ENCODE measurements around the gene PITRM1. TPM values are rescaled to one million over a fixed set of nuclear protein-coding genes. Genes with fewer than 3 reads are reported as not detected.

PITRM1 gene
- total RNA-seq, 1 donor from 2014 or later: 65.8 TPM

DNA sequence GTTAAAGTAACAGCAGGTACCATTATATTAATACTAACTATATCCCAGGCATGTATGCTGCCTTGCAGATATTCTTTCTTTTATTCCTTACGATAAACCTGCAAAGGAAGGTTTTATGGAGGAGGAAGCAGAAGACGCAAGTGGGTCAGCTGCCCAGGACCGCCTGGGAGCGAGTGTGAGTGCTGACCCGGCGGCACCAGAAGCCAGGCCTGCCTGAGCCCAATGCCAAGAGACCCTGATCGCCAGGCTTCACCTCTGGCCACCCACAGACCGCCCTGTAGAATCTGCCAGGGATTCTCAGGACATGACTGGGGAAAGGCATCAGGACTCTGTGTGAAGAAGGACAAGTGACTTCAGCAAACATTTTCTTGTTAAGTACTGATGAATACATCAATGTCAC is 26.3 kb downstream of the PITRM1 start:
- no peaks in the 10 kb centered on the region for H3K4me1 Mint-ChIP-seq (ENCODE audit: low read depth, unreplicated experiment)
- TF ChIP-seq, protein P1, sequence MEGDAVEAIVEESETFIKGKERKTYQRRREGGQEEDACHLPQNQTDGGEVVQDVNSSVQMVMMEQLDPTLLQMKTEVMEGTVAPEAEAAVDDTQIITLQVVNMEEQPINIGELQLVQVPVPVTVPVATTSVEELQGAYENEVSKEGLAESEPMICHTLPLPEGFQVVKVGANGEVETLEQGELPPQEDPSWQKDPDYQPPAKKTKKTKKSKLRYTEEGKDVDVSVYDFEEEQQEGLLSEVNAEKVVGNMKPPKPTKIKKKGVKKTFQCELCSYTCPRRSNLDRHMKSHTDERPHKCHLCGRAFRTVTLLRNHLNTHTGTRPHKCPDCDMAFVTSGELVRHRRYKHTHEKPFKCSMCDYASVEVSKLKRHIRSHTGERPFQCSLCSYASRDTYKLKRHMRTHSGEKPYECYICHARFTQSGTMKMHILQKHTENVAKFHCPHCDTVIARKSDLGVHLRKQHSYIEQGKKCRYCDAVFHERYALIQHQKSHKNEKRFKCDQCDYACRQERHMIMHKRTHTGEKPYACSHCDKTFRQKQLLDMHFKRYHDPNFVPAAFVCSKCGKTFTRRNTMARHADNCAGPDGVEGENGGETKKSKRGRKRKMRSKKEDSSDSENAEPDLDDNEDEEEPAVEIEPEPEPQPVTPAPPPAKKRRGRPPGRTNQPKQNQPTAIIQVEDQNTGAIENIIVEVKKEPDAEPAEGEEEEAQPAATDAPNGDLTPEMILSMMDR (IDR thresholded peaks at IDR 0.05; ENCODE audit: partially characterized antibody, unreplicated experiment): no peak
- H3K4me3 Mint-ChIP-seq (ENCODE audit: unreplicated experiment): no peak overlapping the region
- H3K9me3 Mint-ChIP-seq (ENCODE audit: unreplicated experiment): peaks cover 3% of the 10 kb centered on the region
- no peaks in the 10 kb centered on the region for H3K27me3 Mint-ChIP-seq (ENCODE audit: unreplicated experiment)
- no peak overlapping the region for H3K27ac Mint-ChIP-seq (ENCODE audit: unreplicated experiment)
- no peaks in the 10 kb centered on the region for H3K36me3 Mint-ChIP-seq (ENCODE audit: unreplicated experiment)
- no peak for DNase-seq

DNA sequence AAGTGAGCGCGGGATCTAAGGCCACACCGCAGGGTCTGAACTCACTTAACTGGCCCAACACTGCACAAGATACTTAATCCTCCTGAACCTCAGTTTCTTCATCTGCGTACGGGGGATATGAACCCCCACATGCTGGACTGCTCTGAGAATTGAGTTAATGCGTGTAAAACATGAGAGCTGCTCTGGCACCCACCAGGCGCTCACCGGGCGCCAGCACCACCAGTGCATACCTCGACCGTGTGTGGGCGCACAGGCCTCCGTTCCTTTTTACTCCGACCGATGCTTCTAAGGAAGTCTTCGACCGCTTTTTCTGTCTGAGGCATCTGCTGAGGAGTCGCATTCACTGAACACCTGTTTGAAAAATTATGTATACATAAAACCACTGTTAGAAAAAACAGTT is 27.2 kb downstream of the PITRM1 start:
- Mint-ChIP-seq H3K27me3 (ENCODE audit: unreplicated experiment) (no peaks in the 10 kb centered on the region), H3K27ac (ENCODE audit: unreplicated experiment) (no peak overlapping the region), H3K4me3 (ENCODE audit: unreplicated experiment) (no peak overlapping the region), H3K9me3 (ENCODE audit: unreplicated experiment) (peaks cover 3% of the 10 kb centered on the region), H3K4me1 (ENCODE audit: low read depth, unreplicated experiment) (no peaks in the 10 kb centered on the region), H3K36me3 (ENCODE audit: unreplicated experiment) (no peaks in the 10 kb centered on the region)
- no peak for DNase-seq
- TF ChIP-seq, protein P1 (IDR thresholded peaks at IDR 0.05; ENCODE audit: partially characterized antibody, unreplicated experiment): no peak

DNA sequence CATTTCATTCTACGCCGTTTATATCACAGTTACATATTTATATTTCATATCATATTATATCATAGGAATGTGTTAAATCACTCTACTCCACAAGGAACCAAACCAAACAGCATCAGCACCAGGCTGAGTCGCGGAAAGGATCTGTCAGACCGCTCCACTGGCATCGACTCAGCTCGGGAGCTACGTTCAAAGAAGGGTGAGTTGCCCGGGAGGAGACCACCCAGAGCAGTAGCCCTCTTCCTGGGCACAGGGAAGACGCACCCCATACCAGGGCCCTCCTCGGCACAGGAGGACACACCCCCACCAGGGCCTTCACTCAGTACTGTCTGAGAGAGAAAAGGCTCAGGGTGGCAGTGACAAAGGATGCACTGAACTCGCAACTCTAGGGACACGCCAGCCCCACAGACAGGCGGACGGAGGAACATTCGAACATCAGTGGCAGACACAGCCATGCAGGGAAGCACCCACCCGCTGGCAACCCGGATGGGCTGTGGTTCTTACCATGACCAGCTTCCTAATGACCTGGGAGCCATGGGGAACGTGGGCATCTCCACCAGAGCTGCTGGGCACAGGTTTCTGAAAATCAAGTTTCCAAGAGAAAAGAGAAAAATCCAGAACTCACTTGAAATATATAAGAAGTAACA is 28.7 kb downstream of the PITRM1 start:
- Mint-ChIP-seq H3K36me3 (ENCODE audit: unreplicated experiment) (no peaks in the 10 kb centered on the region), H3K27ac (ENCODE audit: unreplicated experiment) (no peak overlapping the region), H3K4me3 (ENCODE audit: unreplicated experiment) (no peak overlapping the region), H3K4me1 (ENCODE audit: low read depth, unreplicated experiment) (no peaks in the 10 kb centered on the region), H3K9me3 (ENCODE audit: unreplicated experiment) (peaks cover 3% of the 10 kb centered on the region), H3K27me3 (ENCODE audit: unreplicated experiment) (no peaks in the 10 kb centered on the region)
- TF ChIP-seq, protein P1 (IDR thresholded peaks at IDR 0.05; ENCODE audit: partially characterized antibody, unreplicated experiment): no peak
- no peak for DNase-seq

DNA sequence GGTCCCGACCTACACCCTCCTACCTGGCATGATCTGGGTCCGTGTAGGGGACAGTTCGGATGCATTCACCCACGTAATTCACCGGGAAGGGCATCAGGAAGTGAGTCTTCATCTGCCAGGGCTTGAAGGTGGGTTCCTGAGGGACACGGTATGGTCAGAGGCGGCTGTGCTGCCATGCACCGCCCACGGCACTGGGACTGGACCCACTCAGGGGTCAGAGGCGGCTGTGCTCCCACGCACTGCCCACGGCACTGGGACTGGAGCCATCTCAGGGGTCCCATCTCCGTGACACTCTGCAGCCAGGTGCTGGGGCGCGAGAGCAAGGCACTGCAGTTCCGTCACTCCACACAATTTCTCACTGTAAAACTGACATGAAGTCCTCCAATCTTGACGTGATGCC is 29.2 kb downstream of the PITRM1 start:
- H3K9me3 Mint-ChIP-seq (ENCODE audit: unreplicated experiment): peaks cover 3% of the 10 kb centered on the region
- no peak overlapping the region for H3K27ac Mint-ChIP-seq (ENCODE audit: unreplicated experiment)
- TF ChIP-seq, protein P1 (IDR thresholded peaks at IDR 0.05; ENCODE audit: partially characterized antibody, unreplicated experiment): no peak
- no peak for DNase-seq
- H3K27me3 Mint-ChIP-seq (ENCODE audit: unreplicated experiment): no peaks in the 10 kb centered on the region
- H3K4me3 Mint-ChIP-seq (ENCODE audit: unreplicated experiment): no peak overlapping the region
- no peaks in the 10 kb centered on the region for H3K36me3 Mint-ChIP-seq (ENCODE audit: unreplicated experiment)
- no peaks in the 10 kb centered on the region for H3K4me1 Mint-ChIP-seq (ENCODE audit: low read depth, unreplicated experiment)

DNA sequence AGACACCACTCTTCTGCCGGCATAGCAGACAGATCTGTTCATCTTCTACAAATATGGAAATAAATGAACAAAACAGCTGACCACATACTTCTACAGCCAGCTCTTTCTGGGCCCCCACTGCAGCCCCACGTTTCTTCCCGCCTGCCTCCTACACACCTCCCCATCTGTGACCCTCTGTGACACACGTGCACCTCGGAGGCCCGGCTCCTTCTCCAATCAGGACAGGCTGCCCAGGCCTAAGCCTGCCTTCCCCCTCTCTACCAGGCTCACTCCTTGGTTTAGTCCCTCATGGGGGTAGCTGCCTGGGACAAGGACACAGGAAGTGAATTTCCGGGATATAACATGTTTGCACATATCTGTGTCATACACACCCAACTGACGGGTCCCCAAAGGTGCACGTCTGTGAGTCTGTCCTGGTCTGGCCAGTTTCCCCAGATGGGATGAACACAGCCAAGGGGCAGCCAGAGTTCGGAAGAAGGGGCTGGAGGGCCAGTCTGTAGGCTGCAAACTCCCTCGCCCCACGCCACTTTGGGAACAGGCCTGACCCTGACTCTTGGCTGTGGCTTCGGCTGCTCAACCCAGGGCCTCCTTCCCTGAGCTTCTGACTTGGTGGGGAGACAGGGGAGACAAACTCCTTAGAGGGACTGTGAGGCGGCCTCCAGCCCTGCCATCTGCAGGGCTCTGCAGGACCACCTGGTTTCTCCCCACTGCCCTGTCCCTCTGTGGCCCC is 30.3 kb downstream of the PITRM1 start:
- TF ChIP-seq, protein P1 (IDR thresholded peaks at IDR 0.05; ENCODE audit: partially characterized antibody, unreplicated experiment): no peak
- DNase-seq: no peak
- Mint-ChIP-seq H3K9me3 (ENCODE audit: unreplicated experiment) (peaks cover 5% of the 10 kb centered on the region), H3K4me3 (ENCODE audit: unreplicated experiment) (no peak overlapping the region), H3K4me1 (ENCODE audit: low read depth, unreplicated experiment) (no peaks in the 10 kb centered on the region), H3K27ac (ENCODE audit: unreplicated experiment) (no peak overlapping the region), H3K36me3 (ENCODE audit: unreplicated experiment) (no peaks in the 10 kb centered on the region), H3K27me3 (ENCODE audit: unreplicated experiment) (no peaks in the 10 kb centered on the region)

Data from glutamatergic neuron (in vitro differentiated cells).